ENCODE measurements around the gene MAPKAPK5.
"Not testable (repeated sequence)": the region's sequence is repeated elsewhere in the genome, so short reads cannot be mapped to it uniquely, and the experiment has no call there.

MAPKAPK5 gene

GRCh38 chr12:111841750-111842555 lies at the start of gene MAPKAPK5:
TSS of gene MAPKAPK5 (plus strand) at chr12:111842228. CDS start at chr12:111842734, 506 bp downstream.
- peak; percentile 92 for DNase-seq

DNA sequence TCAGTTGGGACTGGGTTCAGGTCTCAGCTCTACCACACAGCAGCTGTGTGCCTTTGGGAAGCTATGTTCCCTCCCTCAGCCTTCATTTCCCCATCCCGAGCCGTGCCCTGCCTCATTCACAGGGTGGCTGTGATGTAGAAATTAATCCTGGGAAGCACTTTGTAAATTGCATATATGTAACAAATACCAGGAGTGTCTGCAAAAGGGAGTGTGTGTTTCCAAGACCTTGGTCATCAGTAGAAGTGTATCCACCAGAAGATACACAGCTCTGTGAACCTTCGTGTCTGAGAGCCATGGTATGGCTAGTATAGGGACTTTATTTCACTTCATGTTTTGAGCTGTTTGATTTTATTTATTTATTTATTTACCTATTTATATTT lies 49.2 kb upstream of the MAPKAPK5 start:
- no peak for DNase-seq

DNA sequence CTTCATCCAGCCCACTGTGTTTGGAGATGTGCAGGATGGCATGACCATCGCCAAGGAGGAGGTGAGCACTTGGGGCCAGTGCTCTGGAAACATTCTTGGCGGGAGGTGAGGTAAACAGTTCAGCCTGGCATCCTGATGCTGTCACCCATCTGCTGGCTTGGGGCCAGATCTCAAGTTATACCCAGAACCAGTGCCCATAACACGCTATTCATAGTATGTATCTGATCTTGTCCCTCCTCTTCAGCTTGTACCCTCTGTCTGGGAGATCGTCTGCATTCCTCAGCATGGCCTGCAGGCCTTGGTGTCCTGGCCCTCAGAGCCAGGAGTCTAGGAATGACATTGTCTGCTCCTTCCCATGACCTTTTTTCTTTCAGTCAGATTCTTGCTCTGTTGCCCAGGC lies 43.8 kb upstream of the MAPKAPK5 start:
- DNase-seq = no peak

- DNase-seq = no peak
Measured at GRCh38 chr12:111799758-111800157, 42.3 kb upstream of the MAPKAPK5 start.

DNA sequence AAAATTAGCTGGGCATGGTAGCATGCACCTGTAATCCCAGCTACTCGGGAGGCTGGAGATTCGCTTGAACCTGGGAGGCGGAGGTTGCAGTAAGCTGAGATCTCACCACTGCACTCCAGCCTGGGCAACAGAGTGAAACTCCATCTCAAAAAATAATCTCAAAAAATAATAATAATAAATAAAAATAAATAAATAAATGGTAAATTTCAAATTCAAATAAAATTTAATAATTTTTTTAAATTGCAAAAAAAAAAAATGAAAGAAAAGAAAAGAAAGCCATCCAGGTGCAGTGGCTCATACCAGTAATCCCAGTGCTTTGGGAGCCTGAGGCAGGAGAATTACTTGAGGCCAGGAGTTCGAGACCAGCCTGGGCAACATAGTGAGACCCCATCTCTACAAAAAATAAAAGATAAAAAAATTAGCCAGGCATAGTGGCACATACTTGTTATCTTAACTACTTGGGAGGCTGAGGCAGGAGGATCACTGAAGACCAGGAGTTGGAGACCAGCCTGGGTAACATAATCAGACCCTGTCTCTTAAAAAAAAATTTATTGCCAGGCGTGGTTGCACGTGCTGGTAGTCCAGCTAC lies 38.9 kb upstream of the MAPKAPK5 start:
- no peak for DNase-seq

DNA sequence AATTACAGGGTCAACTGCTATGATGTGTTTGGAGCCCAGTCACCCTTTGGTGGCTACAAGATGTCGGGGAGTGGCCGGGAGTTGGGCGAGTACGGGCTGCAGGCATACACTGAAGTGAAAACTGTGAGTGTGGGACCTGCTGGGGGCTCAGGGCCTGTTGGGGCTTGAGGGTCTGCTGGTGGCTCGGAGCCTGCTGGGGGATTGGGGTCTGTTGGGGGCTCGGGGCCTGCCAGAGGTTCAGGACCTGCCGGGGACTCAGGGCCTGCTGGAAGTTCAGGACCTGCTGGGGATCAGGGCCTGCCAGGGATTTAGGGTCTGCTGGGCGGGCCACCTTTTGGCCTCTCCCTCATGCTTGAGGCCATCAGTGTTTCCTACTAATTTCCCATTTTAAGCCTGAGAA lies 38.2 kb upstream of the MAPKAPK5 start:
- DNase-seq = no peak

- no peak for DNase-seq
Measured at GRCh38 chr12:111806304-111806703, 35.7 kb upstream of the MAPKAPK5 start.

DNA sequence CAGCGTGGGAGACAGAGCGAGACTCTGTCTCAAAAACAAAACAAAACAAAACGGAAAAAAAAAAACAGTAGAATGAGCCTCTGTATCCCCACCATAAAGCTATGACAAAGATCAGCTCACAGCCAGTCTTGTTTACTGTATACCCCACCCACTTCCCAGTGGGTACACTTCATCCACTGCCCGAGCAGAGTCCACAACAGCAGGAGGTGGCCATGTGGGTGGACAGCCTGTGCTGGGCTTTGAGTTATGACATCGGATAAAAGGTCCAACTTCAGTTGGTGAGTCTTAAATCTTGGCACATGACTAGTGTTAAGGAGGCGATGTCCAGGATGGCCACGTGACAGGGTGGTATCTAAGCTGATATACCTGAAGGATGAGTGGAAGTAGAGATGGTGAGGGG lies 34.8 kb upstream of the MAPKAPK5 start:
- DNase-seq = no peak

DNA sequence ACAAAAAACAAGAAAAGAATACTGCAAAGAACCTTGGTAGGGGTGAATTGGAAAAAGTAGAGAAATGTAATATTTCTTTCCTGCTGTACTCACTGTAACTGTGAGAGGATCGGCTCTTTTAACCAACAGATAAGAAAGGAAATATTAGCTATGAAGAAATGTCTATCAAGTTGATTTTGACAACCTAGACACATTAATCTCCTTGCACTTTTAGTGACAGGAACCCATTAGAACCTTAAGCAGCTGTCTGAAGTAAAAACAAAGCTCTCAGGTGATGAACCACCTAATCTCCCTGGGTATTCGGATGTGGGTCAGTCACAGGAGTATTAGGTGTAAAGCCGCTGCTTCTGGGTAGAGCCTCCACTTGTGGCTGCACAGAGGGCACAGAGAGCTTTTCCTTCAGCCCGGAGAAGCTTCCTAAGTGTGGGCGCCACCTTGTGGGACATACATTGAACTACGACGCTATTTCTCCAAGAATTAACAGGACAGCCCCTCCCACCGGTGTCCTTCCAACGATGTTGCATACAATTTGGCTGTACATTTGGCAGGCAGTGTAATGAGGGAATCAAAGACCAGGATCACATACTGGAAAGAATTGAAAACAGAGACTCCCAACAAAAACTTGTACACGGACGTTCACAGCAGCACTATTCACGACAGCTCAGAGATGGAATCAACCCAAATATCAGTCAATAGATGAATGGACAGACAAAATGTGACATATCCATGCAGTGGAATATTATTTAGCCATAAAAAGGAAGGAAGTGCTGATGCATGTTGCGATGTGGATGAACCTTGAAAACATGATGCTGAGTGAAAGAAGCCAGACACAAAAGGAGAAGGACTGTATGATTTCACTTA lies 28.9 kb upstream of the MAPKAPK5 start:
- peak; percentile 88 for DNase-seq

DNA sequence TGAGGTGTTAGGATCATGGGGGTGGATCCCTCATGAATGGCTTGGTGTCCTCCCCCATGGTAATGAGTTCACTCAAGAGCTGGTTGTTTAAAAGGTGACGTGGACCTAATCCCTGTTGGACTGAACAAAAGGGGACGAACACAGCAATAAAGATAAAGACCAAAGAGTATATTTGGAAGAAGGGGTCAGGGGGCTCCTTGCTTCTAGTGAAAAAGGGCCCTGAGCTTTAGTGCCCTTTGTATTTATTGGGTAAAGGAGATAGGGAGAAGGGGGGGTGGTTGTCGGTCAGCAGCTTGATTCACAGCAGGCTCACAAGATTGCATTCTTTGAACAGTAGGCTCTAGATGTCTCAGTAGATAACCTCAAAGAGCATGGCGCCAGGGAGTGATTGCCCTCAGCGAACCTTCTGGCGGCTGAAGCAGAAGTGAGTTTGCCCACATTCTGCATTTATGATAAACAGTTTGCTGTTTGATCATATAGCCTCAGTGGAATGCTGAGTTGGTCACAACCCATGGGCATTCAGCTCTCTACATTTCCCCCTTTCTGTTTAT lies 25.9 kb upstream of the MAPKAPK5 start:
- no peak for DNase-seq

DNA sequence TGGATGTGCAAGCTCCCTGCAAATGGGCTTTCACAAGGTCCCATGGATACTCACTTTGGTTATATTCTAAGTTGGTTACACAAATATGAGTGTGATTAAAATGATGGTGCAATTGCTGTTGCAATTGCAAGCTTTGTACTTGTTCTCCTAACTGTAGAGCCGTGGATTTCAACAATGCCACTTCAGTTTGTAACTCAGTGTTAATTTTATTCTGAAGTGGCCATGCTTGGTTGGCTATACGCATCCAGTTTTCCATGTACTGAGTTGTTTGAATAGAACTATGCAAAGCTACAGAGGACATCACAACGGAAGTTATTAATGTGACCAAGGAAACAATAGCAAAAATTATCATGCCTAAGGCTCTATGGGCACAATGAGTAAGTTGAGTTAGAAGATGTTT lies 25.1 kb upstream of the MAPKAPK5 start:
- DNase-seq = not testable (repeated sequence)

GRCh38 chr12:111818340-111818739 lies 23.7 kb upstream of the MAPKAPK5 start:
- no peak for DNase-seq

DNA sequence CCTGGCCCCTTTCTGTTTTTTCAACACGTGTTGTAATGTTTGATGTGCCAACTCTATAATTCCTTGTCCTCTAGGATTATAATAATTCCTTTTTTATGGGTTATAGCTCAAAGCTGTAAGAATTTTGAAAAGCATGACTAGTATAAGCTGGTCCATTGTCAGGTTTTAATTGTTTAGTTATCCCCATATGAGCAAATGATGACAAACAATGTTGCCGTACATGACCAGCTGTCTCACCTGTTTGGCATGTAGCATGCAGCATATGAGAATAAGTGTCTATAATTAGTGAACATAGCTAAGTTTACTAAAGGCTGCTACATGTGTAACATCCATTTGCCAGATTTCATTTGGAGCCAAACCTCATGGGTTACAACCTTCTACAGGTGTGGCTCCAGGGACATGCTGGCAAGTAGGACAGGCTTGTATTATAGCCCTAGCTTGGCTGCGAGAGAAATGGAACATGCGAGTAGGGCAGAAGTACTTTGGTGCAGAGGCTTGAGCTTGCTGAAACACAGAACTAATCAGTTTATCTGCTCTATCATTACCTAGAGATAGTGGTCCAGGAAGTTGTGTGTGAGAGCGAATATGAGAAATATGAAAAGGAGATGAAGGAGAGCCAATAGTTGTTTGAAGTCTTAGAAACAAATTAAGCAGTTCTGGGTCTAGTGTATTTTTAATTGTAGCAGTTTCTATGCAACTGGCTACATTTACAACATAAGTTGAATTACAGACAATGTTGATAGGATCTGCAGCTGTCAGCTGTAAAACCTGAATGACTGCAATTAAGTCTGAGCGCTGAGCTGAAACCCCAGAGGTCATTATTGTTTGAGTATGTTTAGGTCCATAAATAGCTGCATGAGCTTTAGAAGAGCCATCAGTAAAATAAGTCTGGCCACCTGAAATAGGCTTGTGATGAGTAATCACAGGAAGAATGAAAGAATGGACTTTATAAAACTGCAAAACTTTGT lies 22.6 kb upstream of the MAPKAPK5 start:
- DNase-seq = peak; percentile 89

DNA sequence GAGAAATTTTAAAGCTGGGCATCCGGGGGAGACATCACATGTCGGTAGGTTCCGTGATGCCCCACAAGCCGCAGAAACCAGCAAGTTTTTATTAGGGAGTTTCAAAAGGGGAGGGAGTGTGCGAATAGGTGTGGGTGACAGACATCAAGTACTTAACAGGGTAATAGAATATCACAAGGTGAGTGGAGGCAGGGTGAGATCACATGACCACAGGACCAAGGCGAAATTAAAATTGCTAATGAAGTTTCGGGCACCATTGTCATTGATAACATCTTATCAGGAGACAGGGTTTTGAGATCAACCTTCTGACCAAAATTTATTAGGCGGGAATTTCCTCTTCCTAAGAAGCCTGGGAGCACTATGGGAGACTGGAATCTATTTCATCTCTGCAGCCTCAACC lies 21.2 kb upstream of the MAPKAPK5 start:
- not testable (repeated sequence) for DNase-seq

DNA sequence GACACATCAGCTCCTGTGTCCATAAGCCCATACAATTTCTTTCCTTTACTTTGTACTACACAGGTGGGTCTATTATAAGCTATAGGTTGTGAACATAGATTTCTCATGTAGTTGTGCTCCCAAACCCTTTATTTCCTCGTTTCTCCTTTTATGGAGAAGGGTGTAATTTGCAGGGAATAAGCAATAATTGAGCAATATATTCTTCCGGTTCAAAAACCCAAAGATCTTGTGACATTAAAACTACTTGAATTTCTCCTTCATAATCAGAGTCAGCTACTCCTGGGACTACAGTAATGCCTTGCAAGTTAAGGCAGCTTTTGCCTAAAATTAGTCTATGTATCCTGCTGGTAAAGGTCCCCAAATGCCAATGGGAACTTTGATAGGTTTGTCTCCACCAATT lies 19.1 kb upstream of the MAPKAPK5 start:
- DNase-seq = no peak

DNA sequence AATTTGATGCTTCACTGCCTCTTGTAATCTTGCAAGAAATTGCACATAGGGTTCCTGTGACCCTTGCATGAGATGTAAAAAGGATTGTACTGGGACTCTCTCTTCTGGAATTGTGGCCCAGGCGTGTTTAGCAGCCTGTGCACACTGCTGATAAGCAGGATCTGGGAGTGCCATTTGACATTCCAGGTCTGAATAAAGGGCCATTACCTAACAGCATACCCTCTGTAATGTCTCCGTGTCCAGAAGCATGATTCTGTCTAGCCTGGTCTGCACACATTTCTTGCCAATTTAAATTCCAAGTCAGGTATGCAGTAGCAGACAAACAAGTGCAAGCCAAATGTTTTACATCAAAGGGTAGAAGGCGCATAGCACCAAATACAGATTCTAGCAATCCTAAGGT lies 18.1 kb upstream of the MAPKAPK5 start:
- DNase-seq = no peak

DNA sequence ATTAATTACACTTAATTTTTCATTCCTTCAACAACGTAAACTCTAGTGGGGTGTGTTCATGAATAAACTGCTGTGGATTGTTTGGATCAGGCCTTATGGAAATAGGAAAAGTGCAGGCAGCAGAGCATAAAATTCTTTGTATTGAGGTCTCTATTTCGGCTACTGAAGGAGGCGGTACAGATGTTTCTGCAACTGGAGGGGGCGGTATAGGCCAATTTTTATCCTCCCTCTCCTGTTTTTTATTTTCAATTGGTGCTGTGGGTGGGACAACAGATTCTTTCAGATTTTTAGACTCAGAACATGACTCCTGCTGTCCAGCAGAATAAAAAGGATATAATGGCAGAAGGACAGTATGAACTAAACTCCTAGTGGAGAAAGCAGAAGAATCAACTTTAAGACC lies 17.7 kb upstream of the MAPKAPK5 start:
- not testable (repeated sequence) for DNase-seq

GRCh38 chr12:111825509-111825908 lies 16.5 kb upstream of the MAPKAPK5 start:
- DNase-seq = no peak

DNA sequence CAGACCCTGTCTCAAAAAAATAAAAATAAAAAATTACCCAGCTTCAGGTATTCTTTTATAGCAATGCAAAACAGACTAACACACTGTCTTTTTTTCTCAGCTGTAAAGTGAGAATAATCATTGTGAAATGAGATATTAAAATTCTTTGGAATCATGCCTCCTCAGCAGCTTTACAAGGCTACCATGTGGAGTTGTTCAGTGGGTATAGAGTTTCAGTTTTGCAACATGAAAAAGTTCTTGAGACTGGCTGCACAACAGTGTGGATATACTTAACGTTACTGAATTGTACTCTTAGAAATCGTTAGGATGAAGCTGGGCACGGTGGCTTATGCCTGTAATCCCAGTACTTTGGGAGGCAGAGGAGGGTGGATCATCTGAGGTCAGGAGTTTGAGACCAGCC lies 15.7 kb upstream of the MAPKAPK5 start:
- DNase-seq = no peak

DNA sequence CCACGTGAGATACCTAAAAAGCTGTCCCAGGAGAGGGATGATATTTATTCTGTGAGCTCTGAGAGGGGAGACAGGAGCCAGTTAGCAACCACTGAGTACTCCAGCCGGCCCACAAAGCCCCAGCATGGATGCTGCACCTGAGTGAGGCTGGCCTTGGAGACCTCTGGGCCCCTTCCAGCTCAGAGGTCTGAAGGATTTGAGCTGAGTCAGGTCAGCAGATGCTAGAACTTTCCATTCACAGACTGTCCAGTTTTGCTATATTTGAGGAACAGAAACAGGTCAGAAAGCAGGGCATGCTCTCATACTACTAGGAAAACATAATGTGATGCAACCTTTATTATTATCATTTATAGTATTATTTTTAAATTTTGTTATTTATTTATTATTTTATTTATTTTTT lies 15.0 kb upstream of the MAPKAPK5 start:
- no peak for DNase-seq

- DNase-seq = no peak
Measured at GRCh38 chr12:111827907-111828306, 14.1 kb upstream of the MAPKAPK5 start.

GRCh38 chr12:111828338-111828979 lies 13.6 kb upstream of the MAPKAPK5 start:
- no peak for DNase-seq

Measured in NCI-H1105 treated with DMSO at 0.1 percent for 48 hours (cell line).